SJCRH30 (cell line): ENCODE data around the gene SINHCAF. TPM values are rescaled to one million over a fixed set of nuclear protein-coding genes. Genes with fewer than 3 reads are reported as not detected.
A peak's percentile ranks its signal among the peaks of the same experiment; 100 is the strongest.

Experiments
- DNase-seq, 2 experiments: peaks; one replicate each; pipeline ENCODE4 v3.0.0-alpha.2; 2015 to 2020
- H3K27ac ChIP-seq: fragments of 250-450 bp; sonication (Bioruptor Pico); 2 replicates; pipeline ENCODE4 v1.5.1; 2020; ENCODE audit warnings: mild to moderate bottlenecking, moderate library complexity
- H3K27me3 ChIP-seq: fragments of 250-450 bp; sonication (Bioruptor Pico); 2 replicates; pipeline ENCODE4 v1.5.1; 2020; ENCODE audit warnings: mild to moderate bottlenecking, moderate library complexity
- H3K36me3 ChIP-seq: fragments of 250-450 bp; sonication (Bioruptor Pico); 2 replicates; pipeline ENCODE4 v1.5.1; 2020; ENCODE audit warnings: mild to moderate bottlenecking, moderate library complexity
- H3K4me1 ChIP-seq: fragments of 250-450 bp; sonication (Bioruptor Pico); 2 replicates; pipeline ENCODE4 v1.5.1; 2020; ENCODE audit warnings: mild to moderate bottlenecking, moderate library complexity
- H3K4me3 ChIP-seq: fragments of 250-450 bp; sonication (Bioruptor Pico); 2 replicates; pipeline ENCODE4 v1.5.1; 2020; ENCODE audit warnings: mild to moderate bottlenecking, moderate library complexity
- H3K9me3 ChIP-seq: fragments of 250-450 bp; sonication (Bioruptor Pico); replicated peaks from 2 replicates; pipeline ENCODE4 v1.5.1; 2020; ENCODE audit warnings: mild to moderate bottlenecking, moderate library complexity
- total RNA-seq: library from RNA; depleted of rRNA; stranded (reverse); fragments of >200 nt; shearing (Covaris generic); gene quantifications from 2 replicates; pipeline ENCODE4 v1.2.3, GENCODE V29; 2014

SINHCAF gene
- total RNA-seq, 1 experiment from 2014 or later, result 105 TPM

DNA sequence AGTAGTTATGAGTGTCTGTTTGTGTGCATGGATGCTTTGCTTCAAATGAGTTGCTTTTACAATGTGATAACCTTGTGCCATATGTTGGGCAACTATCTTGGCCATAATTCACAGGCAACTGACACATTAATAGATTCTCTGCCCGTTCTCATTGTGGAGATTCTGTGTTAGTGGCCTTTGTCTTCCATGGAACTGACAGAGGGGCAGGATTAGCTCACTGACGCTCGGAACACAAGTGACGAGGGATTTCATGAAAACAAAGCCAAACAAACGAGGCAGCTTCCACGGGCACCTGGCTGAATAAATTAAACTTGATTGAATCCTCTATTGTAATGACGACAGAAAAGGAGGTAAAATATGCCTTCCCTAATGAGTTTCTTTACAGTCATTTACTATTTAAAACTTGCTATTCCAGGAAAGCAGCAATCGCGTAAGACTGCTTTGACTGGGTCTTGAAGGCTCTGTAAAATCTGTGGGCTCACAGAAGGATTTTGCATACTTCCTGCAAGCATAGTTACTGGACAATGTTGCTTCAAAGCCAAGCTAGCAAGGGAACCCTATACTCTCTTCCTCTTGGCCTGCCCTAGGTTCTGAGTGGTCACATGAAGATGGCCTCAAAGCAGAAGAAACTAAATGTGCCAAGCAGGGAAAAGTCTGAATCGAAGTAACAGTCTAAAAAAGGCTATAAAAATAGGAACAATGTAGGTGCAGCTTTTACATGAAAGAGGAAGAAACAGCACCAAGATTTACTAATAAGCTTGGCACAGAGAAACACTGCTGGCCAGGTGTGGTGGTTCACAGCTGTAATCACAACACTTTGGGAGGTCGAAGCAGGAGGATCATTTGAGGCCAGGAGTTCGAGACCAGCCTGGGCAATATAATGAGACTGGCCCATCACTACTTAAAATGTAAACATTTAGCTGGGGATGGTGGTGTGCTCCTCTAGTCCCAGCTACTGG lies 28.1 kb upstream of the SINHCAF start:
- Histone ChIP-seq H3K27ac (no peak overlapping the region), H3K4me3 (peak overlapping the region; percentile 28), H3K9me3 (no peaks in the 10 kb centered on the region), H3K27me3 (no peaks in the 10 kb centered on the region), H3K36me3 (no peaks in the 10 kb centered on the region), H3K4me1 (no peaks in the 10 kb centered on the region; the same call in 1 of the 2 replicates)
- no peak for DNase-seq

- peak overlapping the region; percentile 11; the same call in 1 of the 2 replicates for H3K4me3 ChIP-seq
- H3K4me1 ChIP-seq, result peaks cover 3% of the 10 kb centered on the region; the same call in 1 of the 2 replicates
- no peaks in the 10 kb centered on the region for H3K36me3 ChIP-seq
- H3K27me3 ChIP-seq, result no peaks in the 10 kb centered on the region
- DNase-seq, result peak in 1 of 2 experiments; percentile 18
- H3K9me3 ChIP-seq, result no peaks in the 10 kb centered on the region
- H3K27ac ChIP-seq, result no peak overlapping the region
Observed at GRCh38 chr12:31346267-31346666, 20.3 kb upstream of the SINHCAF start.

GRCh38 chr12:31343139-31343538 lies 17.2 kb upstream of the SINHCAF start:
- no peaks in the 10 kb centered on the region for H3K9me3 ChIP-seq

GRCh38 chr12:31342286-31342685 lies 16.3 kb upstream of the SINHCAF start:
- no peak for DNase-seq
- H3K4me3 ChIP-seq, result no peak overlapping the region
- no peaks in the 10 kb centered on the region for H3K36me3 ChIP-seq
- H3K27me3 ChIP-seq, result no peaks in the 10 kb centered on the region
- H3K9me3 ChIP-seq, result no peaks in the 10 kb centered on the region
- peaks cover 3% of the 10 kb centered on the region; the same call in 1 of the 2 replicates for H3K4me1 ChIP-seq
- no peak overlapping the region for H3K27ac ChIP-seq

More at GRCh38 chr12:31343139-31343538, 17.2 kb upstream of the SINHCAF start:
- Histone ChIP-seq H3K4me3 (no peak overlapping the region), H3K36me3 (no peaks in the 10 kb centered on the region), H3K27me3 (no peaks in the 10 kb centered on the region), H3K4me1 (peaks cover 3% of the 10 kb centered on the region; the same call in 1 of the 2 replicates), H3K27ac (no peak overlapping the region)
- no peak for DNase-seq

DNA sequence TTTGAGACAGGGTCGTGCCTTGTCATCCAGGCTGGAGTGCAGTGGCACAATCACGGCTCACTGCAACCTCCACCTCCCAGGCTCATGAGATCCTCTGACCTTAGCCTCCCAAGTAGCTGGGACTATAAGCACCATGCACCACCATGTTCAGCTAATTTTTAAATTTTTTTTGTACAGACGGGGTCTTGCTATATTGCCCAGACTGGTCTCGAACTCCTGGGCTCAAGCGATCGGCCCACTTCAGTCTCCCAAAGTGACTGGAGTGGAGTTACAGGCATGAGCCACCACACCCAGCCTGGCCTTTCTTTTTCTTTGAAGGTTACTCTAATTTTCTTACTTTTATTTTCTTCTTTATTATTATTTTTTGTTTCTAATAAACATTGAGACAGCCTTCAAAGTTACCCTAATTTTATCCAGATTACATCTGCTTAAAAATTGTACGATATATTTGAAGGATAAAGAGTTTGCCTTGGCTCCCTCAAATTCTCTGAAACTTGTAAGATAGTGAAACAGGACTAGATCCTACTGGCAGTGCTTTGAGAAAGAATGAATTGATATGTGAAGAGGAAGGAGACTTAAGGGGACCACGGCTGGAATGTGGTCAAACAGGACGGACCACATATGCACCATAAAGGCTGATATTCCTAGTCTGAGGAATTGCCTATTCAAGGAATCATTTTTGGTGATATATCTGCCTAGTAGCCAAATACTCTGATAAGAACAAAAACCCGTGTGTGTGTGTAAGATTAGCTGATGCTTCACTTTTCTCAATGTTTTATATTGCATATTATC lies 14.1 kb upstream of the SINHCAF start:
- Histone ChIP-seq H3K27ac (no peak overlapping the region), H3K36me3 (no peaks in the 10 kb centered on the region), H3K4me1 (no peaks in the 10 kb centered on the region), H3K27me3 (no peaks in the 10 kb centered on the region), H3K9me3 (no peaks in the 10 kb centered on the region), H3K4me3 (no peak overlapping the region)
- DNase-seq, result no peak

- H3K27ac ChIP-seq, result no peak overlapping the region
- no peak for DNase-seq
- no peak overlapping the region for H3K4me3 ChIP-seq
- H3K9me3 ChIP-seq, result no peaks in the 10 kb centered on the region
- no peaks in the 10 kb centered on the region for H3K36me3 ChIP-seq
- no peaks in the 10 kb centered on the region for H3K4me1 ChIP-seq
- H3K27me3 ChIP-seq, result no peaks in the 10 kb centered on the region
Observed at GRCh38 chr12:31337952-31338351, 12.0 kb upstream of the SINHCAF start.

GRCh38 chr12:31331242-31331641 lies 5.3 kb upstream of the SINHCAF start:
- DNase-seq, result no peak

GRCh38 chr12:31326736-31327659 lies 1.0 kb upstream of the SINHCAF start:
- H3K9me3 ChIP-seq, result no peaks in the 10 kb centered on the region
- H3K36me3 ChIP-seq, result no peaks in the 10 kb centered on the region
- no peaks in the 10 kb centered on the region for H3K27me3 ChIP-seq
- peak in 1 of 2 experiments; percentile 25 for DNase-seq
- no peak overlapping the region for H3K27ac ChIP-seq
- peak overlapping the region; percentile 82 for H3K4me3 ChIP-seq
- H3K4me1 ChIP-seq, result peaks cover 14% of the 10 kb centered on the region

More at GRCh38 chr12:31331242-31331641, 5.3 kb upstream of the SINHCAF start:
- Histone ChIP-seq H3K4me1 (peaks cover 3% of the 10 kb centered on the region), H3K27me3 (peaks cover 4% of the 10 kb centered on the region; the same call in 1 of the 2 replicates), H3K27ac (no peak overlapping the region), H3K4me3 (no peak overlapping the region), H3K36me3 (no peaks in the 10 kb centered on the region), H3K9me3 (no peaks in the 10 kb centered on the region)

- no peak for DNase-seq
- Histone ChIP-seq H3K9me3 (no peaks in the 10 kb centered on the region), H3K27me3 (no peaks in the 10 kb centered on the region), H3K4me3 (peak overlapping the region; percentile 82), H3K4me1 (peaks cover 14% of the 10 kb centered on the region), H3K36me3 (no peaks in the 10 kb centered on the region), H3K27ac (peak overlapping the region; percentile 88)
Observed at GRCh38 chr12:31325524-31325875, 450 bp downstream of the SINHCAF start.

GRCh38 chr12:31324845-31325523 lies 966 bp downstream of the SINHCAF start:
- H3K27me3 ChIP-seq, result no peaks in the 10 kb centered on the region
- peak; percentile 45 to 58 for DNase-seq

DNA sequence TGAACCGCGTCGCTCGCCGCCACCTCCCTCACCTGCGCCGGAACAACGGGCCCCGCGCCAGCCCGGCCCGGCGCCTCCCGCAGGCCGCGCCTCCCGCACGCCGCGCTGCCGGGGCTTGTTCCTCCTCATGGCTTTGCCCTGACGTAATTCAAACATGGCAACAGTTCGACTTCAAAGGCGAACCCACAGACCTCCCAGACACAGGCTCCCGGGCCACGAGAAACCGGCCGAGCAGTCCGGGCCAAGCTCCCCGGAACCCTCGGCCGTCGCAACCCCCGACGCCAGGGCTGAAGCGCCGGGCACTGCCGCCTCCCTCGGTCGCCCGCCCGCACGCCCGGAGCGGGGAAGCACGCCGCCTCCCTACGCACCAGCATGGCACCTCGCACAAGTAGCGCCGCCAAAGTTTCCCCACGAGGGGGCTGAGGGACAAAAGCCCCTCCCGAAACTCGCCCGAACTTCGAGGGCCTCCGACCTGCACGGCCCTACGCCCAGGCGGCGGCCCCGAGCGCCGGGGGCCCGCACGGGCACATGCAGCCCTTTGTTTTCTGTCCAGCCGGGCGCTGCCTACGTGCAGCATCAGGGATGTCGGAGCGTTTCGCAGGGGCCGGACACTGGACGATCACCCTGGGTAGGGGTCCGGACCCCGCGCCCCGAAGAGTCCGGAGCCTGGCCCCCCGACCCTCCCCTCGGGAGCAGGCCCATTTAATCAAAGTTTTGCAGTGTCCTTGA lies 1.7 kb downstream of the SINHCAF start:
- H3K36me3 ChIP-seq, result no peaks in the 10 kb centered on the region
- H3K4me3 ChIP-seq, result peak overlapping the region; percentile 82
- peak; percentile 72 to 73 for DNase-seq
- no peaks in the 10 kb centered on the region for H3K9me3 ChIP-seq
- H3K4me1 ChIP-seq, result peaks cover 14% of the 10 kb centered on the region
- peak overlapping the region; percentile 88 for H3K27ac ChIP-seq
- H3K27me3 ChIP-seq, result no peaks in the 10 kb centered on the region

More at GRCh38 chr12:31324845-31325523, 966 bp downstream of the SINHCAF start:
- no peaks in the 10 kb centered on the region for H3K36me3 ChIP-seq
- H3K9me3 ChIP-seq, result no peaks in the 10 kb centered on the region
- peaks cover 14% of the 10 kb centered on the region for H3K4me1 ChIP-seq
- H3K27ac ChIP-seq, result peak overlapping the region; percentile 88
- H3K4me3 ChIP-seq, result peak overlapping the region; percentile 82

- Histone ChIP-seq H3K27me3 (no peaks in the 10 kb centered on the region), H3K4me3 (peak overlapping the region; percentile 82), H3K4me1 (peaks cover 14% of the 10 kb centered on the region), H3K36me3 (no peaks in the 10 kb centered on the region), H3K9me3 (no peaks in the 10 kb centered on the region), H3K27ac (peak overlapping the region; percentile 88)
- DNase-seq, result peak; percentile 46 to 49
Observed at GRCh38 chr12:31323391-31324115, 2.4 kb downstream of the SINHCAF start.
